OCI-LY3 (cell line): Measurements from ENCODE around the gene KCNE4.

Experiments used
- H2AFZ ChIP-seq: fragments of 200-600, 300-600 bp; shearing (Covaris generic); 2 replicates; pipeline ENCODE4 v1.6.0; 2014; ENCODE audit warnings: antibody characterized with exemption, low read depth, low read length
- H3K27ac ChIP-seq: fragments of 200-600, 300-600 bp; sonication (generic); 2 replicates; pipeline ENCODE4 v1.5.1; 2014; ENCODE audit warnings: mild to moderate bottlenecking, low read length, moderate library complexity, mixed read lengths
- H3K27me3 ChIP-seq: fragments of 200-600, 300-600 bp; sonication (generic); 2 replicates; pipeline ENCODE4 v1.6.1; 2014; ENCODE audit warnings: low read depth, low read length, mixed read lengths
- H3K36me3 ChIP-seq: fragments of 200-600, 300-600 bp; sonication (generic); replicated peaks from 2 replicates; pipeline ENCODE3; 2014; ENCODE audit warnings: low read depth, low read length, mixed read lengths
- H3K4me1 ChIP-seq: fragments of 300-600, 200-600 bp; sonication (generic); 2 replicates; pipeline ENCODE4 v1.6.1; 2014; ENCODE audit warnings: low read length, mixed read lengths
- H3K4me2 ChIP-seq: fragments of 200-600, 300-600 bp; sonication (generic); 2 replicates; pipeline ENCODE4 v1.6.1; 2014; ENCODE audit warnings: low read length, mixed read lengths
- H3K4me3 ChIP-seq: fragments of 300-600, 200-600 bp; sonication (generic); 2 replicates; pipeline ENCODE4 v1.5.1; 2014; ENCODE audit warnings: antibody characterized with exemption, mild to moderate bottlenecking, low read length, moderate library complexity
- H3K79me2 ChIP-seq: fragments of 300-600, 200-600 bp; shearing (Covaris generic); 2 replicates; pipeline ENCODE4 v1.6.1; 2014; ENCODE audit warnings: mild to moderate bottlenecking, low read length, mixed read lengths
- H3K9ac ChIP-seq: fragments of 300-600, 200-600 bp; shearing (Covaris generic); 2 replicates; pipeline ENCODE4 v1.6.0; 2014; ENCODE audit warnings: mild to moderate bottlenecking, low read length, moderate library complexity
- H3K9me3 ChIP-seq: fragments of 200-600, 300-600 bp; shearing (Covaris generic); 2 replicates; pipeline ENCODE4 v1.6.1; 2014; ENCODE audit warnings: low read length, mixed read lengths; ENCODE audit not compliant: insufficient read depth
- H4K20me1 ChIP-seq: fragments of 200-600, 300-600 bp; sonication (generic); 2 replicates; pipeline ENCODE4 v1.6.1; 2016; ENCODE audit warnings: low read length, mixed read lengths; ENCODE audit not compliant: insufficient read depth
- CTCF ChIP-seq: fragments of 200-600, 300-600 bp; sonication (generic); IDR thresholded peaks from 2 replicates; pipeline ENCODE4 v1.5.1; 2014; ENCODE audit warnings: antibody characterized with exemption, low read length, low read depth
- EZH2phosphoT487 ChIP-seq: fragments of 200-600 bp; shearing (Covaris generic); IDR thresholded peaks from 2 replicates; pipeline ENCODE4 v1.6.1; 2018; ENCODE audit warnings: antibody characterized with exemption, mixed run types, low read depth

Gene KCNE4

DNA sequence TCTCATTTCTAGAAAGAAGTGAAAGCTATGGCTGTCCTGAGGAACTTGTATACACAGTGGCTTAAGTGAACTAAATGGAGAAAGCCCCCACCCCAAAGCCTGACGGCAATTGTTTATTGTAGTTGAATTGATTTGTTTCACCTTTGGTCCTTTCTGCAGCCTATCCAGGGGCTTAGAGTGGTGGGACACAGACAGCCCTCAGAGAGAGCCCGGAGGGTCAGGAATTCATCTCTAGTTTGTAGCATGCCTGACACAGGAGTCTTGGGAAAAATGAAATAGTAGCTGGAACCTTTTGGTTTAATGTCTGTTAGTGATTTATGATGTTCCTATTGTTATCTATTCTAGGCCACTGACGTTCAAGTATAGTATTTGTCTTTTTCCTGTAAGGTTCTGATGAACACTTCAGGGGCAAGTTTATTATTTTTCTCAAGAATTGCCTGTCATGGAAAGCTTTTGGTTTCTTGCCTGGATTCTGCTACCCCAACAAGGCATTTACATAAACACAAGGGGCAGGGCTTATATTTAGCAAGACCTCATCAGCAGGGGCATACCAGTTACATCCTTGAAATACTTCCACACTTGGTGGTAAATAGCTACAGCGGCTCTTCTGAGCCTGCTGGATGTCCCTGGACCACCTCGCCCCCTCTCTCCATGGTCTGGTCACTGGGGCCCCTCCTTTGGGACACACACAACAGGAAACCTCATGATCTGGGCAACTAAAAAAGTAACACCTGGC, 44.4 kb downstream of the KCNE4 start:
- no peaks in the 10 kb centered on the region for H3K36me3 ChIP-seq
- no peak for TF ChIP-seq CTCF
- no peak for TF ChIP-seq EZH2phosphoT487
- H4K20me1 ChIP-seq, result no peaks in the 10 kb centered on the region
- no peak overlapping the region for H3K4me3 ChIP-seq
- no peaks in the 10 kb centered on the region for H3K79me2 ChIP-seq
- H3K9me3 ChIP-seq, result no peaks in the 10 kb centered on the region
- H2AFZ ChIP-seq, result no peak overlapping the region
- H3K4me2 ChIP-seq, result no peak overlapping the region
- no peak overlapping the region for H3K9ac ChIP-seq
- H3K4me1 ChIP-seq, result peaks cover 29% of the 10 kb centered on the region
- no peak overlapping the region for H3K27ac ChIP-seq
- no peaks in the 10 kb centered on the region for H3K27me3 ChIP-seq

DNA sequence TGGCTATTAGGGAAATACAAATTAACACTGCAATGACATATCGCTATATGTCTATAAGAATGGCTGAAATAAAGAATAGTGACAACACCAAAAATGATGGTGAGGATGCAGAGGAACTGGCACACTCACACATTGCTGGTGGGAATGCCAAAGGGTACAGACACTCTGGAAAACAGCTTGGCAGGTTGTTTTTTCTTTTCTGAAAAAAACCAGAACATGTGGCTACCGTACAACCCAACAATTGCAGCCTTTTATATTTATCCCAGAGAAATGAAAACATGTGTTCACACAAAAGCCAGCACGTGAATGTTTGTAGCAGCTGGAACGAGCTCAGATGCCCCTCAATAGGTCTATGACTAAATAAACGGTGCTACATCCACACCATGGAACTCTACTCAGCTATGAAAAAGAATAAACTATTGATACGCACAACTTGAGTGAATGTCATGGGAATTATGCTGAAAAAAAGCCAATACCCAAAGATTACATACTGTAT, 45.9 kb downstream of the KCNE4 start:
- Histone ChIP-seq H3K27ac (no peak overlapping the region), H3K9me3 (no peaks in the 10 kb centered on the region), H3K4me3 (no peak overlapping the region), H3K36me3 (no peaks in the 10 kb centered on the region), H3K27me3 (no peaks in the 10 kb centered on the region), H2AFZ (no peak overlapping the region), H3K79me2 (no peaks in the 10 kb centered on the region), H3K9ac (no peak overlapping the region), H4K20me1 (no peaks in the 10 kb centered on the region), H3K4me1 (peaks cover 34% of the 10 kb centered on the region), H3K4me2 (no peak overlapping the region)
- TF ChIP-seq CTCF (no peak), EZH2phosphoT487 (no peak)

- no peak overlapping the region for H2AFZ ChIP-seq
- H3K27ac ChIP-seq, result no peak overlapping the region
- no peaks in the 10 kb centered on the region for H3K9me3 ChIP-seq
- no peaks in the 10 kb centered on the region for H3K79me2 ChIP-seq
- no peaks in the 10 kb centered on the region for H4K20me1 ChIP-seq
- no peaks in the 10 kb centered on the region for H3K36me3 ChIP-seq
- H3K27me3 ChIP-seq, result no peaks in the 10 kb centered on the region
- H3K4me2 ChIP-seq, result no peak overlapping the region
- no peak overlapping the region for H3K4me3 ChIP-seq
- H3K9ac ChIP-seq, result no peak overlapping the region
- TF ChIP-seq EZH2phosphoT487, result no peak
- no peak for TF ChIP-seq CTCF
- H3K4me1 ChIP-seq, result peaks cover 24% of the 10 kb centered on the region
These were observed 47.6 kb downstream of the KCNE4 start for GRCh38 chr2:223099561-223099960.

DNA sequence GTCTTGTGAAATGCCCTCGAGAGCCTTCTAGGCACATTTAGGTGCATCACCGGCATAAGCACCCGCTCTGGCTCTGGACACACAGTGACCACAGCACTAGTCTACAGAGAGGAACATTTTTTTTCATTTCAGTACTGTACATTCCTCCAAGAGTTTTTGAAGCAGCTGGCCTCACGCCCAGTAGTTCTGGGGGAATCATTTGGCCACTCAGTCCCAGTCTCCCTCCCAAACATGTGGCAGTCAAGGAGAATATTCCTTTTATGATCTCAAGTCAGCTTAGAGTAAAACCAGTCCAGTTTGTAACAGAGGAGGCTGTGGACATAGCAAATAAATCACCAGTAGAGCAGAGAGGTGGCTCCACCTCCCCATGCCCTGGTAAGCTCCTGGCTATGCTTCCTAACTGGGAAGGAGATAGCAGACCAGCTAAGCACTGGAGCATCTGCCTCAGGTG, 48.1 kb downstream of the KCNE4 start:
- H3K27me3 ChIP-seq, result no peaks in the 10 kb centered on the region

More for the DNA sequence above, 48.1 kb downstream of the KCNE4 start:
- Histone ChIP-seq H3K4me2 (no peak overlapping the region), H3K9ac (no peak overlapping the region), H3K4me1 (peaks cover 19% of the 10 kb centered on the region), H3K9me3 (no peaks in the 10 kb centered on the region), H4K20me1 (no peaks in the 10 kb centered on the region), H3K79me2 (no peaks in the 10 kb centered on the region), H2AFZ (no peak overlapping the region), H3K27ac (no peak overlapping the region), H3K36me3 (no peaks in the 10 kb centered on the region), H3K4me3 (no peak overlapping the region)
- TF ChIP-seq EZH2phosphoT487, result no peak
- TF ChIP-seq CTCF, result no peak
